Testis (tissue), 2 donors: ENCODE data around the gene ZBTB43.

Experiments
- POLR2A ChIP-seq: fragments of 450-650 bp; IDR thresholded peaks from one replicate; pipeline ENCODE4 v1.6.1; 2017; ENCODE audit warnings: antibody characterized with exemption, mild to moderate bottlenecking, moderate library complexity
- TF ChIP-seq, protein P1 (sequence below), 3 experiments: fragments of 450-650 bp in 2 of 3; fragments of 200-600 bp in 1 of 3; sonication (generic) in 1 of 3; IDR thresholded peaks; one replicate each; pipeline ENCODE4 v1.5.1; 2016 to 2019; ENCODE audit warnings: antibody characterized with exemption in 3 of 3, mild to moderate bottlenecking in 2 of 3, moderate library complexity in 1 of 3

DNA sequence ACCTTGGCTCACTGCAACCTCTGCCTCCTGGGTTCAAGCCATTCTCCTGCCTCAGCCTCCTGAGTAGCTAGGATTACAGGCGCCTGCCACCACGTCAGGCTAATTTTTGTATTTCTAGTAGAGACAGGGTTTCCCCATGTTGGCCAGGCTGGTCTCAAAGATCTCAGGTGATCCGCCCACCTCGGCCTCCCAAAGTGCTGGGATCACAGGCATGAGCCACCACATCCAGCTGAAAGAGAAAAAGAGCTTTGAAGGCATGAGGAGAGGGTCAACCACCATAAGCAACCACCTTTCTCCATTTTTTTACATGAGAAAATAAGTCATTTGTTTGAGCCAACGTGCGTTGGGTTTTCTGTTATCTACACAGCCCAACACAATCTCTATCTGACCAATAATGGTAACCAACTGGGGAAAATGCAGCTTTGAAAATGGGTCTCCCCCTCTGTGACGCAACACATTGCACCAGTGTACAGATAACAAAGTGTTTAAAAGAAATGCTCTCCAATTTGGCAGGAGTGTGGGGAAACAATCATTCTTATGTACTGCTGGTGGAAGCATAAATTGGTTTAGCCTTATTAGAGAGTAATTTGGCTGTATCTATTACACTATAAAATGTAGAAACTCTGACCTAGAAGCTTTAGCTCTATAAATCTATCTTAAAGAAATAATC, 45.8 kb upstream of the ZBTB43 start:
- no peak for TF ChIP-seq POLR2A
- TF ChIP-seq, protein P1, sequence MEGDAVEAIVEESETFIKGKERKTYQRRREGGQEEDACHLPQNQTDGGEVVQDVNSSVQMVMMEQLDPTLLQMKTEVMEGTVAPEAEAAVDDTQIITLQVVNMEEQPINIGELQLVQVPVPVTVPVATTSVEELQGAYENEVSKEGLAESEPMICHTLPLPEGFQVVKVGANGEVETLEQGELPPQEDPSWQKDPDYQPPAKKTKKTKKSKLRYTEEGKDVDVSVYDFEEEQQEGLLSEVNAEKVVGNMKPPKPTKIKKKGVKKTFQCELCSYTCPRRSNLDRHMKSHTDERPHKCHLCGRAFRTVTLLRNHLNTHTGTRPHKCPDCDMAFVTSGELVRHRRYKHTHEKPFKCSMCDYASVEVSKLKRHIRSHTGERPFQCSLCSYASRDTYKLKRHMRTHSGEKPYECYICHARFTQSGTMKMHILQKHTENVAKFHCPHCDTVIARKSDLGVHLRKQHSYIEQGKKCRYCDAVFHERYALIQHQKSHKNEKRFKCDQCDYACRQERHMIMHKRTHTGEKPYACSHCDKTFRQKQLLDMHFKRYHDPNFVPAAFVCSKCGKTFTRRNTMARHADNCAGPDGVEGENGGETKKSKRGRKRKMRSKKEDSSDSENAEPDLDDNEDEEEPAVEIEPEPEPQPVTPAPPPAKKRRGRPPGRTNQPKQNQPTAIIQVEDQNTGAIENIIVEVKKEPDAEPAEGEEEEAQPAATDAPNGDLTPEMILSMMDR (IDR thresholded peaks at IDR 0.05): no peak
